ENCODE results near the gene APP. TPM values are rescaled to one million over a fixed set of nuclear protein-coding genes. Genes with fewer than 3 reads are reported as not detected.

APP gene
- total and polyA plus RNA-seq, 4 donors: 86.9 to 414 (median 367) TPM

GRCh38 chr21:26003404-26003803, 167.2 kb downstream of the APP start:
- Histone ChIP-seq H3K27ac (ENCODE audit: low read depth in 1 of 2, low read length in 1 of 2) (no peak overlapping the region), H3K9me3 (ENCODE audit: control insufficient read depth in 4 of 4, insufficient read depth in 3 of 4, low read length in 3 of 4) (no peaks in the 10 kb centered on the region), H3K4me1 (ENCODE audit: control insufficient read depth in 5 of 5, insufficient read depth in 5 of 5, low read length in 5 of 5) (peaks cover 0 to 8% (median 0%) of the 10 kb centered on the region in 5 donors), H3K9ac (ENCODE audit: insufficient read depth in 1 of 2, low read length in 2 of 2) (no peak overlapping the region), H3K4me3 (no peak overlapping the region), H3K27me3 (ENCODE audit: control insufficient read depth in 3 of 3, insufficient read depth in 3 of 3, low read length in 2 of 3) (no peaks in the 10 kb centered on the region), H3K36me3 (ENCODE audit: control insufficient read depth in 4 of 4, insufficient read depth in 4 of 4, low read length in 4 of 4) (peaks cover 0 to 8% (median 5%) of the 10 kb centered on the region in 4 donors)
- DNase-seq (no peak), ATAC-seq (ENCODE audit: insufficient read depth, low FRiP score) (no peak)
- 93 to 96% methylated on average over 4 of the region's 4 CpGs for WGBS, 2 donors
- TF ChIP-seq CTCF (IDR thresholded peaks at IDR 0.05; ENCODE audit: control extremely low read depth, extremely low read depth): no peak

- DNase-seq (no peak), ATAC-seq (ENCODE audit: insufficient read depth, low FRiP score) (no peak)
- WGBS, 2 donors: 97% methylated on average over 5 of the region's 5 CpGs
These were observed 169.2 kb downstream of the APP start for GRCh38 chr21:26001356-26001755.

GRCh38 chr21:25999921-26000582, 170.5 kb downstream of the APP start:
- no peaks in the 10 kb centered on the region for H3K27me3 ChIP-seq (ENCODE audit: control insufficient read depth in 3 of 3, insufficient read depth in 3 of 3, low read length in 2 of 3)
- no peak for TF ChIP-seq CTCF (IDR thresholded peaks at IDR 0.05; ENCODE audit: control extremely low read depth, extremely low read depth)
- WGBS, 2 donors: 73 to 76% methylated on average over 19 of the region's 19 CpGs
- DNase-seq: no peak
- H3K27ac ChIP-seq (ENCODE audit: low read depth in 1 of 2, low read length in 1 of 2): no peak overlapping the region
- H3K36me3 ChIP-seq (ENCODE audit: control insufficient read depth in 4 of 4, insufficient read depth in 4 of 4, low read length in 4 of 4): peaks cover 0 to 10% (median 5%) of the 10 kb centered on the region in 4 donors
- H3K4me1 ChIP-seq (ENCODE audit: control insufficient read depth in 5 of 5, insufficient read depth in 5 of 5, low read length in 5 of 5): peaks cover 0 to 6% (median 0%) of the 10 kb centered on the region in 5 donors
- no peak overlapping the region for H3K9ac ChIP-seq (ENCODE audit: insufficient read depth in 1 of 2, low read length in 2 of 2)
- H3K9me3 ChIP-seq (ENCODE audit: control insufficient read depth in 4 of 4, insufficient read depth in 3 of 4, low read length in 3 of 4): no peaks in the 10 kb centered on the region
- no peak for ATAC-seq (ENCODE audit: insufficient read depth, low FRiP score)
- H3K4me3 ChIP-seq: no peak overlapping the region

More at GRCh38 chr21:26001356-26001755, 169.2 kb downstream of the APP start:
- Histone ChIP-seq H3K36me3 (ENCODE audit: control insufficient read depth in 4 of 4, insufficient read depth in 4 of 4, low read length in 4 of 4) (peaks cover 0 to 10% (median 5%) of the 10 kb centered on the region in 4 donors), H3K4me1 (ENCODE audit: control insufficient read depth in 5 of 5, insufficient read depth in 5 of 5, low read length in 5 of 5) (peaks cover 0 to 6% (median 0%) of the 10 kb centered on the region in 5 donors), H3K9me3 (ENCODE audit: control insufficient read depth in 4 of 4, insufficient read depth in 3 of 4, low read length in 3 of 4) (no peaks in the 10 kb centered on the region), H3K9ac (ENCODE audit: insufficient read depth in 1 of 2, low read length in 2 of 2) (no peak overlapping the region), H3K4me3 (no peak overlapping the region), H3K27ac (ENCODE audit: low read depth in 1 of 2, low read length in 1 of 2) (no peak overlapping the region), H3K27me3 (ENCODE audit: control insufficient read depth in 3 of 3, insufficient read depth in 3 of 3, low read length in 2 of 3) (no peaks in the 10 kb centered on the region)
- no peak for TF ChIP-seq CTCF (IDR thresholded peaks at IDR 0.05; ENCODE audit: control extremely low read depth, extremely low read depth)

All from lung (tissue), 12 donors.